ENCODE data around the gene ANO10.

DNA sequence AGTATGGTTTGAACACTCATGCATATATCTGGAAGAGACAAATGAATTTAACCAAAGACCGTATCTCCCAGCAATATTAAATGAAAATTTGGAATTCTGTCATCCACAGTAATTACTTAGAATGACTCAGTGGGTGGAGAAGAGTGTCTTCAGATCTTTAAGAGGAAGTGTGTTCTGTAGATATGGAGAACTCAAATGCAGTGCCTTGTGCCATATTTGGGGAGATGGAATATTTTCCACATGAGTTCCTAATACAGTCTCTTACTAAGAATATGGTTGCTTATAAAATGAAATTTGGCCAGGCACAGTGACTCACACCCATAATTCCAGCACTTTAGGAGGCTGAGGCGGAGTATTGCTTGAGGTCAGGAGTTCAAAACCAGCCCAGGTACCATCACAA, 40.5 kb downstream of the ANO10 start:
- TF ChIP-seq, protein P1, sequence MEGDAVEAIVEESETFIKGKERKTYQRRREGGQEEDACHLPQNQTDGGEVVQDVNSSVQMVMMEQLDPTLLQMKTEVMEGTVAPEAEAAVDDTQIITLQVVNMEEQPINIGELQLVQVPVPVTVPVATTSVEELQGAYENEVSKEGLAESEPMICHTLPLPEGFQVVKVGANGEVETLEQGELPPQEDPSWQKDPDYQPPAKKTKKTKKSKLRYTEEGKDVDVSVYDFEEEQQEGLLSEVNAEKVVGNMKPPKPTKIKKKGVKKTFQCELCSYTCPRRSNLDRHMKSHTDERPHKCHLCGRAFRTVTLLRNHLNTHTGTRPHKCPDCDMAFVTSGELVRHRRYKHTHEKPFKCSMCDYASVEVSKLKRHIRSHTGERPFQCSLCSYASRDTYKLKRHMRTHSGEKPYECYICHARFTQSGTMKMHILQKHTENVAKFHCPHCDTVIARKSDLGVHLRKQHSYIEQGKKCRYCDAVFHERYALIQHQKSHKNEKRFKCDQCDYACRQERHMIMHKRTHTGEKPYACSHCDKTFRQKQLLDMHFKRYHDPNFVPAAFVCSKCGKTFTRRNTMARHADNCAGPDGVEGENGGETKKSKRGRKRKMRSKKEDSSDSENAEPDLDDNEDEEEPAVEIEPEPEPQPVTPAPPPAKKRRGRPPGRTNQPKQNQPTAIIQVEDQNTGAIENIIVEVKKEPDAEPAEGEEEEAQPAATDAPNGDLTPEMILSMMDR (conservative IDR thresholded peaks at IDR 0.05) = no peak
- TF ChIP-seq EZH2 (IDR thresholded peaks at IDR 0.05; ENCODE audit: low read depth) = no peak

Data from PC-9 (cell line).